H1 (cell line): ENCODE measurements around the gene COA1. TPM values are rescaled to one million over a fixed set of nuclear protein-coding genes. Genes with fewer than 3 reads are reported as not detected.

Experiments used
- CHD7 ChIP-seq: fragments of 300-600 bp; sonication (generic); IDR thresholded peaks from 2 replicates; pipeline ENCODE4 v1.7.1; 2012; ENCODE audit warnings: low read length, moderate library complexity, mild to moderate bottlenecking, inconsistent platforms; ENCODE audit not compliant: insufficient replicate concordance
- CTCF ChIP-seq, 3 experiments: IDR thresholded peaks; 1 replicate in 2 of 3; 2 replicates in 1 of 3; pipeline versions ENCODE4 v1.5.1 to v1.6.1; 2011; ENCODE audit warnings: low read length in 3 of 3, mild to moderate bottlenecking in 3 of 3, inconsistent platforms in 2 of 3, low read depth in 1 of 3, moderate library complexity in 1 of 3; ENCODE audit not compliant: insufficient read depth in 1 of 3; ENCODE audit errors: control extremely low read depth in 1 of 3
- EGR1 ChIP-seq: IDR thresholded peaks from 2 replicates; pipeline ENCODE4 v1.6.1; 2011; ENCODE audit warnings: low read depth, low read length, borderline replicate concordance
- KDM1A ChIP-seq: fragments of 200-600, 300-600 bp; sonication (generic); IDR thresholded peaks from 2 replicates; pipeline ENCODE4 v1.7.1; 2016; ENCODE audit warnings: mild to moderate bottlenecking, low read length, borderline replicate concordance
- KDM5A ChIP-seq: fragments of 200-600 bp; IDR thresholded peaks from 2 replicates; pipeline ENCODE4 v1.7.1; 2012; ENCODE audit warnings: mild to moderate bottlenecking, low read length, inconsistent platforms, mixed read lengths
- PHF8 ChIP-seq: fragments of 200-600 bp; sonication (generic); conservative IDR thresholded peaks from 2 replicates; pipeline ENCODE4 v1.7.1; 2012; ENCODE audit warnings: low read depth, mild to moderate bottlenecking, inconsistent platforms, low read length, moderate library complexity
- TCF12 ChIP-seq: IDR thresholded peaks from 2 replicates; pipeline ENCODE4 v1.6.1; 2011; ENCODE audit warnings: low read depth, mild to moderate bottlenecking, low read length
- USF2 ChIP-seq: IDR thresholded peaks from 2 replicates; pipeline ENCODE4 v1.6.1; 2011; ENCODE audit warnings: low read length, improper control_type of control experiment
- polyA plus RNA-seq, 7 experiments: library from polyadenylated mRNA; depleted of rRNA in 3 of 7; stranded (reverse) in 5 of 7; unstranded in 2 of 7; fragments of >200 nt in 5 of 7; fragments of 200-250 nt in 2 of 7; gene quantifications; 1 replicate in 5 of 7; 2 replicates in 1 of 7; 4 replicates in 1 of 7; pipeline versions ENCODE4 v1.2.1 to v1.2.3, GENCODE V29; 2011 to 2013; ENCODE audit warnings: missing spikeins in 2 of 7, mixed read lengths in 2 of 7
- total RNA-seq: library from RNA; stranded (reverse); fragmentation: NEBNext Ultra II Directional; extraction: Animal tissue kit (Norgen Biotek cat#: 25700); gene quantifications from 2 replicates; pipeline ENCODE4 v1.2.1, GENCODE V29; 2021

The COA1 gene
- total and polyA plus RNA-seq, 2 of the 8 experiments (the other 6 are each of a cell fraction or from before 2014, with no cell fraction given): 98.6 to 143 TPM

- TF ChIP-seq CHD7 (no peak), CTCF (IDR thresholded peaks at IDR 0.05; ENCODE audit: control extremely low read depth in 1 of 3, insufficient read depth in 1 of 3, low read depth in 1 of 3, low read length in 3 of 3) (no peak), TCF12 (no peak), PHF8 (no peak), KDM5A (no peak), KDM1A (no peak), USF2 (no peak), EGR1 (no peak)
Measured at GRCh38 chr7:43592326-43592725, 137.0 kb downstream of the COA1 start (continued).
